Mammary epithelial cell (primary cell): ENCODE results near the gene ACKR3.

Experiments used
- CTCF ChIP-seq, 2 donors: IDR thresholded peaks in 1 of 2; conservative IDR thresholded peaks in 1 of 2; 2 replicates each; pipeline ENCODE4 v1.5.1; 2011 to 2012; ENCODE audit warnings: inconsistent platforms in 2 of 2, low read length in 2 of 2, mild to moderate bottlenecking in 2 of 2, control low read depth in 1 of 2, low read depth in 1 of 2; ENCODE audit not compliant: insufficient read depth in 1 of 2; ENCODE audit errors: extremely low read depth in 1 of 2
- EZH2 ChIP-seq: IDR thresholded peaks from 2 replicates; pipeline ENCODE4 v1.6.1; 2012; ENCODE audit warnings: low read length, inconsistent platforms, borderline replicate concordance

- TF ChIP-seq EZH2 (no peak), CTCF (conservative IDR thresholded peaks at IDR 0.05 in 1 of 2, IDR thresholded peaks at IDR 0.05 in 1 of 2; ENCODE audit: extremely low read depth in 1 of 2, insufficient read depth in 1 of 2, low read depth in 1 of 2, low read length in 2 of 2) (no peak)
These were observed 62.2 kb downstream of the ACKR3 start for GRCh38 chr2:236631856-236632291.
